ENCODE measurements around the gene ANKRD33B. TPM values are rescaled to one million over a fixed set of nuclear protein-coding genes. Genes with fewer than 3 reads are reported as not detected.

Gene ANKRD33B
- total RNA-seq, 1 donor from 2014 or later = 6.1 TPM

GRCh38 chr5:10669983-10670382 lies 106.1 kb downstream of the ANKRD33B start:
- Histone ChIP-seq H3K27me3 (no peaks in the 10 kb centered on the region), H3K9me3 (no peaks in the 10 kb centered on the region), H3K36me3 (no peaks in the 10 kb centered on the region), H3K4me1 (no peaks in the 10 kb centered on the region), H3K4me3 (no peak overlapping the region), H3K27ac (no peak overlapping the region)
- intact Hi-C loops (cut with DNase I) = no loop called here
- no peak for DNase-seq
- no peak for TF ChIP-seq CTCF (IDR thresholded peaks at IDR 0.05)
- no peak for ATAC-seq

- DNase-seq (no peak), ATAC-seq (peak; percentile 16)
- H3K9me3 ChIP-seq = no peaks in the 10 kb centered on the region
- intact Hi-C loops (cut with DNase I) = no loop called here
- no peak overlapping the region for H3K27ac ChIP-seq
- H3K27me3 ChIP-seq = no peaks in the 10 kb centered on the region
- no peak overlapping the region for H3K4me3 ChIP-seq
- H3K36me3 ChIP-seq = no peaks in the 10 kb centered on the region
- no peak for TF ChIP-seq CTCF (IDR thresholded peaks at IDR 0.05)
- H3K4me1 ChIP-seq = no peaks in the 10 kb centered on the region
These were observed 107.5 kb downstream of the ANKRD33B start for GRCh38 chr5:10671041-10672008.

DNA sequence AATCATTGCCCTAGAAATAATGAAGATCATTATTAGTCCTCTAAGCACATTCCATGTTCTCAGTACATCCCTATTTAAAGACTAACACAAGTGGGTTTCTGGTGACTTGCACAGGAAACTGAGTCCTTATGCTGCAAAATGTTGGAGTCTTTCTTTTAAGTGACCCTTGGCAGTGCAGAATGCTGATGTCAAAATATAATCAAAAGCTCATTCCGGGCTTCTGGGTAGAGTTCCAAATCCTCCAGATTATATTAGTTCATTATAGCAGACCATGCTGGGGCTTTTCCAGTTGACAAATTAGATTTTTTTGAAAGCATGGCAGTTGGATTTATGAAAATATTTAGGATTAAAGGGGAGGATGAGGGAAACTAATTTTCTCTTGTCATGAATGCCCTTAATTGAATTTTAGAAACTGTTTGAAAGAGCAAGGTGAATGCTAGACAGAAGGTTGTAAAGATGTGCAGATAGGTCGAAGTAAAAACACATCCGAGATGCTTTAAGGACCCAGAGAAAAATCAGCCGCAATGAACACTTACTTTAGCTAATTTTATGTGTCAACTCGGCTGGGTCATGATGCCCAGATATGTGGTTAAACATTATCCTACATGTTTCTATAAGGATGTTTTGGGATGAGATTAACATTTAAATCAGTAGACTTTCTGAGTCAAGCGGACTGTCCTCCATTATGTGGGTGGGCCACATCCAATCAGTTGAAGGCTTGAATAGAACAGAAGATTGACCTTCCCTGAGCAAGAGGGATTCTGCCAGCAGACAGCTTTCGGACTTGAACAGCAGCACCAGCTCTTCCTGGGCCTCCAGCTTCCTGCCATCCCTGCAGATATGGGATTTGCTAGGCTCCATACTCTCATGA lies 108.5 kb downstream of the ANKRD33B start:
- Histone ChIP-seq H3K9me3 (no peaks in the 10 kb centered on the region), H3K4me3 (no peak overlapping the region), H3K4me1 (no peaks in the 10 kb centered on the region), H3K27me3 (no peaks in the 10 kb centered on the region), H3K36me3 (no peaks in the 10 kb centered on the region), H3K27ac (no peak overlapping the region)
- no peak for TF ChIP-seq CTCF (IDR thresholded peaks at IDR 0.05)
- DNase-seq (no peak), ATAC-seq (no peak)
- intact Hi-C loops (cut with DNase I) = no loop called here

DNA sequence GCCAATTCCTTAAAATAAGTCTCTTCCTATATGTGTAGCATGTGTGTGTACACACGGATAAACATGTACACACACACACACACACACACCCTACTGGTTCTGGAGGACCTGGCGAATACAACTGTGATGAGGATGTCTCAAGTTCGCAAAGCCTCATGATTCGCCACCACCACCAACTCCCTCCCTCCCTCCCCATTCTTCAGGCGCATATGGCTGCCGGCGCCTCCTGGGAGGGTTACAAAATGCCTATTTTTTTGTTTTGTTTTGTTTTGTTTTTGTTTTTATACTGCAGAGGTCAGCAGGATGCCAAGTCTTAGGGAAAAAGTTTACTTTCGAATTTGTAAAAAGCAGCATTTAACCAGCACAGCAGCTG lies 109.1 kb downstream of the ANKRD33B start:
- no peaks in the 10 kb centered on the region for H3K27me3 ChIP-seq
- TF ChIP-seq CTCF (IDR thresholded peaks at IDR 0.05) = no peak
- H3K27ac ChIP-seq = no peak overlapping the region
- no peaks in the 10 kb centered on the region for H3K4me1 ChIP-seq
- no peak overlapping the region for H3K4me3 ChIP-seq
- H3K36me3 ChIP-seq = no peaks in the 10 kb centered on the region
- ATAC-seq = no peak
- no peak for DNase-seq
- no peaks in the 10 kb centered on the region for H3K9me3 ChIP-seq
- intact Hi-C loops (cut with DNase I) = no loop called here

GRCh38 chr5:10673407-10673806 lies 109.5 kb downstream of the ANKRD33B start:
- intact Hi-C loops (cut with DNase I) = no loop called here
- H3K9me3 ChIP-seq = no peaks in the 10 kb centered on the region
- no peak for TF ChIP-seq CTCF (IDR thresholded peaks at IDR 0.05)
- H3K36me3 ChIP-seq = peaks cover 1% of the 10 kb centered on the region
- no peak overlapping the region for H3K27ac ChIP-seq
- H3K4me1 ChIP-seq = no peaks in the 10 kb centered on the region
- ATAC-seq (no peak), DNase-seq (no peak)
- no peak overlapping the region for H3K4me3 ChIP-seq
- H3K27me3 ChIP-seq = no peaks in the 10 kb centered on the region
